DMS53 (cell line): ENCODE data around the gene UBE2Q1.

Experiments used
- DNase-seq: peaks from one replicate; lab custom pipeline; 2025; lab: John Stamatoyannopoulos, UW

Gene UBE2Q1

GRCh38 chr1:154557939-154558719, at the start of gene UBE2Q1:
Gene UBE2Q1, minus strand, starts transcription at chr1:154558662. Its CDS starts 109 bp downstream, at chr1:154558553.
- peak; percentile 69 for DNase-seq

GRCh38 chr1:154607609-154608396, 49.3 kb upstream of the UBE2Q1 start, which contains the start of gene ADAR:
Gene ADAR, minus strand, starts transcription at chr1:154608186. Its CDS starts 180 bp downstream, at chr1:154608006.
- peak; percentile 89 for DNase-seq

GRCh38 chr1:154607106-154607608, 48.7 kb upstream of the UBE2Q1 start:
- peak; percentile 48 for DNase-seq

- no peak for DNase-seq
These were observed 47.1 kb upstream of the UBE2Q1 start for GRCh38 chr1:154605534-154605933.

GRCh38 chr1:154603317-154603716, 44.9 kb upstream of the UBE2Q1 start:
- no peak for DNase-seq

GRCh38 chr1:154599658-154600057, 41.2 kb upstream of the UBE2Q1 start:
- DNase-seq, result no peak

- no peak for DNase-seq
These were observed 40.6 kb upstream of the UBE2Q1 start for GRCh38 chr1:154598871-154599635.

GRCh38 chr1:154595621-154596020, 37.2 kb upstream of the UBE2Q1 start:
- DNase-seq, result no peak

- no peak for DNase-seq
These were observed 36.3 kb upstream of the UBE2Q1 start for GRCh38 chr1:154594811-154595210.

GRCh38 chr1:154593390-154593789, 34.9 kb upstream of the UBE2Q1 start:
- no peak for DNase-seq

GRCh38 chr1:154591206-154591605, 32.7 kb upstream of the UBE2Q1 start:
- no peak for DNase-seq

- DNase-seq, result no peak
These were observed 32.3 kb upstream of the UBE2Q1 start for GRCh38 chr1:154590756-154591155.

GRCh38 chr1:154589780-154590179, 31.3 kb upstream of the UBE2Q1 start:
- no peak for DNase-seq

GRCh38 chr1:154586641-154587040, 28.2 kb upstream of the UBE2Q1 start:
- DNase-seq, result no peak

- DNase-seq, result no peak
These were observed 27.8 kb upstream of the UBE2Q1 start for GRCh38 chr1:154586231-154586630.

- DNase-seq, result no peak
These were observed 26.0 kb upstream of the UBE2Q1 start for GRCh38 chr1:154584267-154584994.

- no peak for DNase-seq
These were observed 25.3 kb upstream of the UBE2Q1 start for GRCh38 chr1:154583773-154584172.

- no peak for DNase-seq
These were observed 24.4 kb upstream of the UBE2Q1 start for GRCh38 chr1:154582885-154583284.

- DNase-seq, result no peak
These were observed 23.3 kb upstream of the UBE2Q1 start for GRCh38 chr1:154581766-154582165.

GRCh38 chr1:154579374-154579773, 20.9 kb upstream of the UBE2Q1 start:
- no peak for DNase-seq

GRCh38 chr1:154578058-154578418, 19.6 kb upstream of the UBE2Q1 start:
- no peak for DNase-seq
